GM10248 (cell line): ENCODE measurements around the gene CDH23.

Source experiments
- CTCF ChIA-PET: fragments of 300-600 bp; sonication (Branson Sonifier 250); formaldehyde crosslinking; extraction: SDS; loops from one replicate; lab custom pipeline; 2021; ENCODE audit warnings: antibody characterized with exemption; lab: Yijun Ruan, JAX
- POLR2A ChIA-PET: fragments of 350-650 bp; sonication (Branson Sonifier 250); formaldehyde crosslinking; extraction: SDS; loops from one replicate; lab custom pipeline; 2020; ENCODE audit warnings: antibody characterized with exemption; lab: Yijun Ruan, JAX
- DNase-seq: peaks from one replicate; pipeline ENCODE4 v3.0.0; 2012; ENCODE audit errors: extremely low spot score
- CTCF ChIP-seq: IDR thresholded peaks from 2 replicates; pipeline ENCODE4 v1.5.1; 2012; ENCODE audit warnings: mild to moderate bottlenecking, low read depth; ENCODE audit errors: extremely low read depth, missing control alignments, control extremely low read depth

Gene CDH23

GRCh38 chr10:71520042-71520441 is 123.3 kb downstream of the CDH23 start:
- CTCF ChIA-PET, result interaction anchor here (1.0 kb wide), 2 partner anchors 28 to 376 kb away, joined by 4 read pairs; no protein-coding TSS in a partner anchor
- DNase-seq, result no peak
- no peak for TF ChIP-seq CTCF
- POLR2A ChIA-PET, result no interaction called here

GRCh38 chr10:71521504-71522441 is 125.1 kb downstream of the CDH23 start:
- CTCF ChIA-PET, result interaction anchor here (1.3 to 1.5 kb wide), 6 partner anchors 14 to 48 kb away, joined by 3 to 4 read pairs (median 4); no protein-coding TSS in a partner anchor
- TF ChIP-seq CTCF, result no peak
- no peak for DNase-seq
- POLR2A ChIA-PET, result no interaction called here

GRCh38 chr10:71522442-71523144 is 125.9 kb downstream of the CDH23 start:
- TF ChIP-seq CTCF, result no peak
- DNase-seq, result no peak
- POLR2A ChIA-PET, result no interaction called here
- CTCF ChIA-PET, result interaction anchor here (1.3 to 1.5 kb wide), 5 partner anchors 19 to 48 kb away, joined by 3 to 4 read pairs (median 4); no protein-coding TSS in a partner anchor

- no peak for TF ChIP-seq CTCF
- CTCF ChIA-PET, result interaction anchor here (1.0 to 1.1 kb wide), 2 partner anchors 11 to 620 kb away, joined by 3 to 5 read pairs; no protein-coding TSS in a partner anchor
- POLR2A ChIA-PET, result no interaction called here
- DNase-seq, result no peak
These were observed 127.0 kb downstream of the CDH23 start for GRCh38 chr10:71523756-71524155.

- CTCF ChIA-PET, result interaction anchor here (1.0 kb wide), 1 partner anchor 30 kb away, joined by 3 read pairs; no protein-coding TSS in a partner anchor
- no peak for DNase-seq
- no peak for TF ChIP-seq CTCF
- POLR2A ChIA-PET, result no interaction called here
These were observed 128.4 kb downstream of the CDH23 start for GRCh38 chr10:71525092-71525491.

GRCh38 chr10:71525721-71526120 is 129.0 kb downstream of the CDH23 start:
- ChIA-PET POLR2A (no interaction called here), CTCF (no interaction called here)
- TF ChIP-seq CTCF, result no peak
- DNase-seq, result no peak
